RWPE1 (cell line): ENCODE results near the gene TRMT44.

ENCODE experiments used
- CTCF ChIA-PET: fragments of 350-600 bp; sonication (Branson Sonifier 250); formaldehyde crosslinking; extraction: SDS; loops from one replicate; lab custom pipeline; 2021; lab: Yijun Ruan, JAX
- POLR2A ChIA-PET: fragments of 400-600 bp; formaldehyde crosslinking; extraction: SDS; loops from one replicate; lab custom pipeline; 2020; ENCODE audit warnings: antibody characterized with exemption; ENCODE audit not compliant: low non-redundant PET; lab: Yijun Ruan, JAX
- DNase-seq: peaks from one replicate; pipeline ENCODE4 v3.0.0; 2012; ENCODE audit warnings: low spot score
- H3K27ac ChIP-seq: fragments of 450-650 bp; 2 replicates; pipeline ENCODE4 v1.5.1; 2017
- CTCF ChIP-seq: fragments of 450-650 bp; conservative IDR thresholded peaks from 2 replicates; pipeline ENCODE4 v1.5.1; 2017; ENCODE audit warnings: low read depth, mild to moderate bottlenecking

Gene TRMT44

DNA sequence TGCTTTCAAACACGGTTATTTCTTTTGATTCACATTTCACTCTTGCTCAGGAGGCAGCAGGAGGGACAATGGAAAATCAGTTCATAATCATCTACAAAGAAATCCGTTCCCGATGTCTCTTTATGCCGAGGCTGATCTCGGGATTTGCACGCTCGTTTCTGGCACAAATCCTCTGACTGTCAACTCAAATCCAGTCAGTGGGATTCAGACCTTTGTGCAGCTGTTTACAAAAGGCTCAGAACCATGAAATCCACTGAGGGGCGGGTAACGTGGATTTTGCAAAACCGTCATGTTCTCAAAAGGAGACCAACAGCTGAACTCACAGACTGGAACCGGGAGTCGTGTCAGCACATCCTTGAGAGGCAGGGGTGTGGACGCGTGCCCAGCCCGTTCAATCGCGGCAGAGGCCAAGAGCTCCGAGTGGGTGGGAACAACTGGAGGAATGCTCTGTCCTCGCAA is 46.5 kb upstream of the TRMT44 start:
- H3K27ac ChIP-seq, result peak overlapping the region; percentile 49
- TF ChIP-seq CTCF, result no peak
- POLR2A ChIA-PET, result no interaction called here
- no peak for DNase-seq
- CTCF ChIA-PET, result interaction anchor here (0.6 kb wide), 1 partner anchor 558 kb away, joined by 3 read pairs; no protein-coding TSS in a partner anchor

DNA sequence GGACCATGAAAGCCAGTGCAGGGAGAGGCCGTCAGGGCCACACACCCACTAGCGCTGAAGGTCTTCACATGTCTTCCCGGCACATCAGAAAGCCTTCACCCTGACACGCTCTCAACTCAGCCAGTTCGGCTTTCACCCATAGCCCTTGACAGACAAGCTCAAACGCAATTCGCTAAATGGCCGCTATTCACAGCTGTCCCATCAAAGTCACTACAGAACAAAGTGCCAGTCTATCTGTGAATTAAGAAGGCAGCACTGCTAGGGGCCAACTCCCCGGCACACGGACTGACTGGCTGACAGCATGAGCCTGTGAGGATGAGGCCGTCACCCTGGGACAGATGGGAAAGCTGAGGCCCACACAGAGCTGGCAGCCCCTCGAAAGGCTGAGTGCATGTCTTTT is 45.8 kb upstream of the TRMT44 start:
- ChIA-PET CTCF (no interaction called here), POLR2A (no interaction called here)
- TF ChIP-seq CTCF, result no peak
- no peak overlapping the region for H3K27ac ChIP-seq
- DNase-seq, result no peak

DNA sequence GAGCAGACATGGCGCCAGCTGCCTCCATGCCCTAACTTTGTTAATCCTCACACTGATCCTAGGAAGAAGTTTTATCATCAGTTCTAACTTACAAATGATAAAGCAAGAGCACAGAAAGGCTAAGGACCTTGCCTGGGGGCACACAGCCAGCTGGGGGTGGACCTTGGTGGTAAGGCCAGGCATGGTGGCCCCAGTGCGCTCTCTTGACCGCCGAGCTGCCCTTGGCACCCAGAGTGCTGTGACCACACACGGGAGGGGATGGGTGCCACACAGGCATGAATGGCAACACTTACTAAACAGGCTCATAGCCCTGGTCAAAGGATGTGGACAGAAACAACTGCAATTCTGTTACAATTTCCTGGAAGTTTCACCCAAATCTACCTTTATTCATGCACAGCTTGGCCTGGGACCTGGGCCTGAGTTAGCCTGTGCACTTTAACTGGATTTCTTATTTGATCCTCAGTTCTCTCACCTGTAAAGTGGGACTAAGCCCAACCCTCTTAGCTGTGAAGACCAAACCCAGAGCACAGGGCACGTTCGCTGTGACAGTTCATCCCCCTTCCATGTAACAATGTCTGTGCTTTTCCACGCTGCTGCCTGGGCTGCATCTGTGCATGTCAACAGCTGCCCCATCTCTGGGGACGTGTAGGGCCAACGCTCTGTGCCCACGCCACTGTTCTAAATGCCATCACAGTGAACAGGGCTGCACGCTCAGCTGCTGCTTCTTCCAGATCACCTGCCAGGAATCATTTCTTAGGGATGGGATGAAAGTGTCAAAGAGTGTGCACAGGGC is 44.9 kb upstream of the TRMT44 start:
- DNase-seq, result no peak
- TF ChIP-seq CTCF, result no peak
- POLR2A ChIA-PET, result no interaction called here
- no peak overlapping the region for H3K27ac ChIP-seq
- CTCF ChIA-PET, result interaction anchor here (0.6 kb wide), 1 partner anchor 34 kb away, joined by 5 read pairs; no protein-coding TSS in a partner anchor

- no peak for TF ChIP-seq CTCF
- POLR2A ChIA-PET, result no interaction called here
- DNase-seq, result no peak
- H3K27ac ChIP-seq, result no peak overlapping the region
- CTCF ChIA-PET, result interaction anchor here (0.6 kb wide), 2 partner anchors 32 to 130 kb away, joined by 4 to 5 read pairs; no protein-coding TSS in a partner anchor
These were observed 43.7 kb upstream of the TRMT44 start for GRCh38 chr4:8396762-8397406.

GRCh38 chr4:8398347-8398746 is 42.2 kb upstream of the TRMT44 start:
- no peak for TF ChIP-seq CTCF
- DNase-seq, result no peak
- no peak overlapping the region for H3K27ac ChIP-seq
- CTCF ChIA-PET, result no interaction called here
- POLR2A ChIA-PET, result no interaction called here

DNA sequence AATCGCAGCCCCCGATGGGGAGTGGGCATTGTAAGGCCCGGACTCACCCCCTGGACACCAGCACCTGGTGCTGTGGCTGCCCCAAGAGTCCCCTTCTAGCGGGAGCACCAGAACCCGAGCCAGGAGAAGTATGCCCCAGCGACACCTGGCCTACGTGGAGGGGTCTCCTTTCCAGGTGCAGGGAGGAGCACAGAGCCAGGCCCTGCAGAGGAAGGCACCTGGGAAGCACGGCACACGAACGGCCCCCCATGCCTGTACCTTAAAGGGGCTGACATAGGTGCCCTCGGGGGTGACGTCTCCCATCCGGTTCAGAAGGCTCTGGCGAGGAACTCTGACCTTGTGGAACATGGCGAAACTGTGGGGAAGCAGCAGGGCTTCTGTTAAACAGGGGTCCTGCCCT is 41.3 kb upstream of the TRMT44 start:
- POLR2A ChIA-PET, result no interaction called here
- DNase-seq, result no peak
- CTCF ChIA-PET, result no interaction called here
- H3K27ac ChIP-seq, result no peak overlapping the region
- TF ChIP-seq CTCF, result no peak
